BLaER1 treated with 17β-estradiol and CSF1 and Interleukin-3, amounts not matched to agents 10 nM and 100 nM (cell line): ENCODE data around the gene GTPBP8.
A peak's percentile ranks its signal among the peaks of the same experiment; 100 is the strongest.

Experiments
- H3K27ac ChIP-seq, 11 experiments: shearing (Covaris generic); formaldehyde crosslinking; 2 replicates each; pipeline ENCODE4 v1.8.1; 2022
- H3K27me3 ChIP-seq, 11 experiments: shearing (Covaris generic); formaldehyde crosslinking; 2 replicates each; pipeline ENCODE4 v1.8.1; 2022
- H3K36me3 ChIP-seq, 11 experiments: shearing (Covaris generic); formaldehyde crosslinking; 2 replicates each; pipeline ENCODE4 v1.8.1; 2022
- H3K4me1 ChIP-seq, 10 experiments: shearing (Covaris generic); formaldehyde crosslinking; 2 replicates each; pipeline ENCODE4 v1.8.1; 2022
- H3K4me2 ChIP-seq, 11 experiments: shearing (Covaris generic); formaldehyde crosslinking; 2 replicates each; pipeline ENCODE4 v1.8.1; 2022
- H3K4me3 ChIP-seq, 10 experiments: shearing (Covaris generic); formaldehyde crosslinking; 2 replicates each; pipeline ENCODE4 v1.8.1; 2022
- H3K9ac ChIP-seq, 11 experiments: shearing (Covaris generic); formaldehyde crosslinking; 2 replicates each; pipeline ENCODE4 v1.8.1; 2022
- H3K9me3 ChIP-seq, 11 experiments: shearing (Covaris generic); formaldehyde crosslinking; replicated peaks in 1 of 11; 2 replicates each; pipeline ENCODE4 v1.8.1; 2022
- H4K20me1 ChIP-seq, 11 experiments: shearing (Covaris generic); formaldehyde crosslinking; 2 replicates each; pipeline ENCODE4 v1.8.1; 2022
- Cebpa-rat ChIP-seq, 11 experiments: shearing (Covaris generic); IDR thresholded peaks; 2 replicates each; pipeline ENCODE4 v1.8.1; 2022

GTPBP8 gene

GRCh38 chr3:112967828-112968227, 23.0 kb upstream of the GTPBP8 start:
- Histone ChIP-seq H4K20me1 (no peaks in the 10 kb centered on the region), H3K9ac (peak overlapping the region in 4 of 11 experiments; percentile 11 to 57 (median 37); a peak in 2 of 22 replicates), H3K27me3 (no peaks in the 10 kb centered on the region), H3K4me1 (peaks cover 0 to 53% (median 23%) of the 10 kb centered on the region in 10 experiments; a peak in 13 of 20 replicates), H3K27ac (peak overlapping the region in 8 of 11 experiments; percentile 13 to 79 (median 60); a peak in 14 of 22 replicates), H3K4me3 (no peak overlapping the region), H3K36me3 (peaks cover 0 to 13% (median 0%) of the 10 kb centered on the region in 11 experiments; a peak in 5 of 22 replicates), H3K9me3 (peaks cover 19 to 33% (median 23%) of the 10 kb centered on the region in 11 experiments), H3K4me2 (peak overlapping the region in 7 of 11 experiments; percentile 35 to 83 (median 68); a peak in 12 of 22 replicates)
- TF ChIP-seq Cebpa-rat (IDR thresholded peaks at IDR 0.05) = no peak

- H3K4me3 ChIP-seq = peak overlapping the region in 1 of 10 experiments; percentile 27; a peak in 1 of 20 replicates
- no peak overlapping the region for H3K27ac ChIP-seq
- no peaks in the 10 kb centered on the region for H3K36me3 ChIP-seq
- no peaks in the 10 kb centered on the region for H4K20me1 ChIP-seq
- H3K4me1 ChIP-seq = peaks cover 16 to 75% (median 35%) of the 10 kb centered on the region in 10 experiments; a peak in 16 of 20 replicates
- no peaks in the 10 kb centered on the region for H3K27me3 ChIP-seq
- H3K4me2 ChIP-seq = peak overlapping the region in 3 of 11 experiments; percentile 4 to 90 (median 88); a peak in 4 of 22 replicates
- no peak for TF ChIP-seq Cebpa-rat (IDR thresholded peaks at IDR 0.05)
- H3K9me3 ChIP-seq = 0 out of 22 replicates have a peak, but pooled peaks cover 0 to 4% (median 0%) of the 10 kb centered on the region in 11 experiments
- H3K9ac ChIP-seq = no peak overlapping the region
Measured at GRCh38 chr3:112972158-112972557, 18.6 kb upstream of the GTPBP8 start.

DNA sequence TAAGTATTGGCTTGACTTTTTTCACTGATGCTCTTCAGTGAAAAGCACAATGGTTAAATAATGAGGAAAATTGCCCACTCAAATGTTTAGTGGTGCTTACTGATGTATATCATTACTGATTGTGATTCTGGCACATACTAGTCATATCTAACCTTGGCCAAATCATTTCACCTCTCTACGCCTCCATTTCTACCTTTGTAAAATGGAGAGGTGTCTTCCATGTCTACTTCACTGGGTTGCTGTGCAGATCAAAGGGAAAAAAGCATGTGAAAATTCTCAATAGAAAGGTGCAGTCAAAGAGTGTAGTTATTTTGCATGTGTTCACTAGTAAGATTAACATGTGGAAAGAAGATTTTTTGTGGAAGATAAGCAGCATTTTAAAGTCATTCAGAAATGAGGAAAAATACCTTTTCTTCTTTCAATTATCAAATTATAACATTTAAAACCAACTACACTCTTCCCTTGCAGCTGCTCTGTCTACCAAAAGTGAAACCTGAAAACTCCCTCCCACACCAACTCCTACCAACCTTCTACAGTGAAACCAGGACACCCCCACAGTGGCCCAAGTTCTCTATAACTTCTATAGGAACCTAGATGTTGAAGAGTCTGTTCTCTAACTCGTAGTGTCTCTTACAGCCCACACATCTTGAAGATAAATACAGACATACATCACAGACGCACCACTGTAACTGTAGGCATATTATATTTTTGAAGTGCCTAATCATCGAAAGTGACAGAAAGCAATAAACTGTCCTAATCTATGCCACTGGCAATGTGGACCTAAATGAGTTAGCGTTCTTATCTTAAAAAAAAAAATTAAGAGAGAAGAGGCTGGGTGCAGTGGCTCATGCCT, 17.2 kb upstream of the GTPBP8 start:
- peaks cover 18 to 71% (median 27%) of the 10 kb centered on the region in 10 experiments; a peak in 16 of 20 replicates for H3K4me1 ChIP-seq
- H4K20me1 ChIP-seq = no peaks in the 10 kb centered on the region
- peak overlapping the region in 3 of 11 experiments; percentile 58 to 90 (median 88); a peak in 6 of 22 replicates for H3K4me2 ChIP-seq
- H3K36me3 ChIP-seq = no peaks in the 10 kb centered on the region
- H3K27me3 ChIP-seq = no peaks in the 10 kb centered on the region
- TF ChIP-seq Cebpa-rat (IDR thresholded peaks at IDR 0.05) = no peak
- H3K9ac ChIP-seq = peak overlapping the region in 2 of 11 experiments; percentile 63 to 69; a peak in 3 of 22 replicates
- peak overlapping the region in 3 of 10 experiments; percentile 33 to 46 (median 39); a peak in 6 of 20 replicates for H3K4me3 ChIP-seq
- H3K9me3 ChIP-seq = 0 out of 22 replicates have a peak, but pooled peaks cover 0 to 2% (median 0%) of the 10 kb centered on the region in 11 experiments
- H3K27ac ChIP-seq = peak overlapping the region in 2 of 11 experiments; percentile 45 to 59; a peak in 2 of 22 replicates

DNA sequence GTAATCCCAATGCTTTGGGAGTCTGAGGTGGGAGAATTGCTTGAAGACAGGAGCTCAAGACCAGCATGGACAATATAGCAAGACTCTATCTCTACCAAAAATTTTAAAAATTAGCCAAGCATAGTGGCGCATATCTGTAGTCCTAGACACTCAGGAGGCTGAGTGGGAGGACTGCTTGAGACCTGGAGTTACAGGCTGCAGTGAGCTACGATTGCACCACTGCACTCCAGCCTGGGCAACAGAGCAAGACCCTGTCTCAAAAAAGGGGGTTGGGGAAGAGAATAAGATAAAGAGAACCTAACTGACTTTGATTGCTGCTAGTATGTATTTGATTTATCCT, 16.6 kb upstream of the GTPBP8 start:
- Histone ChIP-seq H3K9ac (peak overlapping the region in 2 of 11 experiments; percentile 63 to 69; a peak in 3 of 22 replicates), H3K9me3 (no peaks in the 10 kb centered on the region), H3K27ac (peak overlapping the region in 2 of 11 experiments; percentile 45 to 59; a peak in 3 of 22 replicates), H3K4me2 (peak overlapping the region in 3 of 11 experiments; percentile 58 to 90 (median 88); a peak in 6 of 22 replicates), H4K20me1 (no peaks in the 10 kb centered on the region), H3K4me1 (peaks cover 18 to 70% (median 26%) of the 10 kb centered on the region in 10 experiments; a peak in 16 of 20 replicates), H3K4me3 (peak overlapping the region in 3 of 10 experiments; percentile 33 to 46 (median 39); a peak in 6 of 20 replicates), H3K36me3 (no peaks in the 10 kb centered on the region), H3K27me3 (no peaks in the 10 kb centered on the region)
- TF ChIP-seq Cebpa-rat (IDR thresholded peaks at IDR 0.05) = no peak

DNA sequence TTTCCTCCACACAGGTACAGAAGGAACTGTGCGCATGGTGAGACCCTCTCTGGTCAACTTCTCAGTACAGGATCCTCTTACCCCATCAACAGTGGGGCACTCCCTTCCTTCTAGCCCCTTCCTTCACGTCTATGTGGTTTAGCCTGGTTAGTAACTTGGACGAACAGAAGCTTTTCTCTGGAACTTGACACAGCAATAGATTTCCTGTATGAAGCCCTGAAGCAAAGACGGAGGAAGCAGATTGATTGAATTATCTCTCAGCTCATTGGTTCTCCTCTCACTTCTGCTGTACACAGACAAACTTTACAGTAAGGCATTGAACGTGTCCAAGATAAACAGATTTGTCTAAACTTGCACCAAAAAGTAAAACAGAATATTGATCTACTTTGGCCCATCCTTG, 15.9 kb upstream of the GTPBP8 start, which contains the start of gene CD200R1:
TSS of gene CD200R1 (minus strand) at position 210 of the 400 bp plus-strand sequence. CDS start 246 bp downstream, outside the sequence.
- no peaks in the 10 kb centered on the region for H4K20me1 ChIP-seq
- H3K9ac ChIP-seq = peak within 1 kb of the TSS in 3 of 11 experiments; percentile 20 to 69 (median 63); a peak in 4 of 22 replicates
- H3K9me3 ChIP-seq = no peaks in the 10 kb centered on the region
- peak within 1 kb of the TSS in 3 of 10 experiments; percentile 33 to 46 (median 39); a peak in 6 of 20 replicates for H3K4me3 ChIP-seq
- peaks cover 18 to 63% (median 26%) of the 10 kb centered on the region in 10 experiments; a peak in 16 of 20 replicates for H3K4me1 ChIP-seq
- H3K4me2 ChIP-seq = peak within 1 kb of the TSS; percentile 2 to 90 (median 25); a peak in 18 of 22 replicates
- no peak for TF ChIP-seq Cebpa-rat (IDR thresholded peaks at IDR 0.05)
- H3K27me3 ChIP-seq = no peaks in the 10 kb centered on the region
- H3K36me3 ChIP-seq = no peaks in the 10 kb centered on the region
- peak within 1 kb of the TSS in 4 of 11 experiments; percentile 32 to 59 (median 48); a peak in 7 of 22 replicates for H3K27ac ChIP-seq

GRCh38 chr3:112976001-112976400, 14.8 kb upstream of the GTPBP8 start:
- Histone ChIP-seq H3K9me3 (no peaks in the 10 kb centered on the region), H3K4me1 (peaks cover 18 to 62% (median 26%) of the 10 kb centered on the region in 10 experiments; a peak in 16 of 20 replicates), H4K20me1 (no peaks in the 10 kb centered on the region), H3K4me3 (no peak overlapping the region), H3K36me3 (no peaks in the 10 kb centered on the region), H3K27me3 (no peaks in the 10 kb centered on the region), H3K9ac (peak overlapping the region in 3 of 11 experiments; percentile 3 to 69 (median 10); a peak in 3 of 22 replicates), H3K4me2 (peak overlapping the region in 10 of 11 experiments; percentile 4 to 90 (median 34); a peak in 14 of 22 replicates), H3K27ac (peak overlapping the region in 4 of 11 experiments; percentile 17 to 59 (median 48); a peak in 6 of 22 replicates)
- TF ChIP-seq Cebpa-rat (IDR thresholded peaks at IDR 0.05) = no peak

- Histone ChIP-seq H3K36me3 (no peaks in the 10 kb centered on the region), H3K27ac (no peak overlapping the region; a peak in 1 of 22 replicates), H3K4me2 (peak overlapping the region in 6 of 11 experiments; percentile 15 to 90 (median 42); a peak in 8 of 22 replicates), H4K20me1 (no peaks in the 10 kb centered on the region), H3K27me3 (no peaks in the 10 kb centered on the region), H3K9me3 (no peaks in the 10 kb centered on the region), H3K9ac (no peak overlapping the region), H3K4me1 (peaks cover 18 to 62% (median 26%) of the 10 kb centered on the region in 10 experiments; a peak in 16 of 20 replicates), H3K4me3 (no peak overlapping the region)
- no peak for TF ChIP-seq Cebpa-rat (IDR thresholded peaks at IDR 0.05)
Measured at GRCh38 chr3:112976953-112977352, 13.8 kb upstream of the GTPBP8 start.

DNA sequence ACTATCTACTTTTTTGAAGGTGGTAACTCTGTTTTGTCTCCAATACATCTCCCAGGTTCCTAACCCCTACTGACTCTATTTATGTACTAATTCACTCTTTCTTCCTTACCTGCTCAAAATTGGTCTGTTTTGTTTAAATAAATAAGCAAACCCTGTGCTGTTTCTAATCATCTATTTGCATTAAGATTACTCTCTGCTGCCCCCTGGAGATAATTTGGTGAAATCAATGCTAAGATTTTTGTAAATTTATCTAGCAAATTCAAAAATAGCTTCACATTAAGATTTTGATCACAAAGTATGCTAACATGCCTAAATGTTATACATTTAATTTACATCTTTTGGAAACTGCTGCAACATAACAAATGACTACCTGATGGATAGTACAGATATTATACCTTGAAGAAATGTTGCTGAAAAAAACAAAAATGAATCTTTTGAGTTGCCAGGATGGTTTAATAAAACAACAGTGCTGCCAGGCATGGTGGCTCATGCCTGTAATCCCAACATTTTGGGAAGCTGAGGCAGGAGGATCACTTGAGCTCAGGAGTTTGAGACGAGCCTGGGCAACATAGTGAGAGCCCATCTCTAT, 11.4 kb upstream of the GTPBP8 start:
- Histone ChIP-seq H3K9me3 (no peaks in the 10 kb centered on the region), H3K4me1 (peaks cover 20 to 57% (median 28%) of the 10 kb centered on the region in 10 experiments), H3K9ac (no peak overlapping the region), H3K4me2 (no peak overlapping the region; a peak in 1 of 22 replicates), H3K4me3 (no peak overlapping the region), H3K27me3 (no peaks in the 10 kb centered on the region), H3K36me3 (no peaks in the 10 kb centered on the region), H3K27ac (no peak overlapping the region), H4K20me1 (no peaks in the 10 kb centered on the region)
- no peak for TF ChIP-seq Cebpa-rat (IDR thresholded peaks at IDR 0.05)
